ENCODE results near the gene CD4.
A peak's percentile ranks its signal among the peaks of the same experiment; 100 is the strongest.
"Not testable (repeated sequence)": the region's sequence is repeated elsewhere in the genome, so short reads cannot be mapped to it uniquely, and the experiment has no call there.

CD4 gene

DNA sequence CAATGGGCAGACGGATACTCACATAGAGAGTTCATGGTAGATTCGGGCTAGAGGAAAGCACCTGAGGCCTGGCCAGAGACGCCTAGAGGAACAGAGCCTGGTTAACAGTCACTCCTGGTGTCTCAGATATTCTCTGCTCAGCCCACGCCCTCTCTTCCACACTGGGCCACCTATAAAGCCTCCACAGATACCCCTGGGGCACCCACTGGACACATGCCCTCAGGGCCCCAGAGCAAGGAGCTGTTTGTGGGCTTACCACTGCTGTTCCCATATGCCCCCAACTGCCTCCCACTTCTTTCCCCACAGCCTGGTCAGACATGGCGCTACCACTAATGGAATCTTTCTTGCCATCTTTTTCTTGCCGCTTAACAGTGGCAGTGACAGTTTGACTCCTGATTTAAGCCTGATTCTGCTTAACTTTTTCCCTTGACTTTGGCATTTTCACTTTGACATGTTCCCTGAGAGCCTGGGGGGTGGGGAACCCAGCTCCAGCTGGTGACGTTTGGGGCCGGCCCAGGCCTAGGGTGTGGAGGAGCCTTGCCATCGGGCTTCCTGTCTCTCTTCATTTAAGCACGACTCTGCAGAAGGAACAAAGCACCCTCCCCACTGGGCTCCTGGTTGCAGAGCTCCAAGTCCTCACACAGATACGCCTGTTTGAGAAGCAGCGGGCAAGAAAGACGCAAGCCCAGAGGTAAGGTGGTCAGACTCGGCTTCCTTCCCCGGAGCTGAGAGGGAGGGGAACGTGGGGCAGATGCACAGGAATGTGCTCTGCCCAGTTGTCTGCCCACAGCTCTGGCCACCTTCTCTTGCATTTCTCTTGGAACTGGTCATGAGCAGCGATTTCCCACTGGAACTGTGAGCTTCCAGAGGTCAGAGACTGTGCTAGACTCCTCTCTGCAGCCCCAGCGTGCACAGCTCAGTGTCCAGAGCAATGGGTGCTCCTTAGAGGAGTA lies at the start of gene CD4:
Gene CD4, plus strand, starts transcription at position 557 of the 953 bp plus-strand sequence. CDS start 10,611 bp downstream, outside the sequence.
- DNase-seq (ENCODE audit: low read depth) = no peak

DNA sequence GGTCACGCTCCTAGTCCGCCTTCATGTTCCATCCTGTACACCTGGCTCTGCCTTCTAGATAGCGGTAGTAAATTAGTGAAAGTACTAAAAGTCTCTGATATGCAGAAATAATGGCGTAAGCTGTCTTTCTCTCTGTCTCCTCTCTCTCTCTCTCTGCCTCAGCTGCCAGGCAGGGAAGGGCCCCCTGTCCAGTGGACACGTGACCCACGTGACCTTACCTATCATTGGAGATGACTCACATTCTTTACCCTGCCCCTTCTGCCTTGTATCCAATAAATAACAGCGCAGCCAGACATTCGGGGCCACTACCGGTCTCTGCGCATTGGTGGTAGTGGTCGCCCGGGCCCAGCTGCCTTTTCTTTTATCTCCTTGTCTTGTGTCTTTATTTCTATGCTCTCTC lies 47.2 kb upstream of the CD4 start:
- not testable (repeated sequence) for DNase-seq (ENCODE audit: low read depth)

DNA sequence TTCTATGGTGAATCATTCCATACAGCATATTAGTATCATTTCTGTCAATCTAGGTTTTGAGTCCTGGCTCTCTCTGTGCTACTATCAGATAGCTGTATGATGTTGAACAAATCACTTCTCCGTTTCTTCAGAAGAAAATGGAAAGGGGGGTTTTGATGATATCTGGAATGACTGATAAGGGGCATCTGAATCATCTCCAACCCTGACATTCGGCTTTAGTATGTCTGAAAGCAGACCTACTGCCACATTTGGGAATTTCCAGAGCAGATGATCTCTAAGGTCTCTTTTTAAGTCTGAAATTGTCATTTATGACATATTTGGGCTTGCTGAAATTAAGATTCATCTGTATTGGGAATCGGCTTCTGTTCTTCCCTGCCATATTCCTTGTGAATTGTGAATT lies 46.5 kb upstream of the CD4 start:
- DNase-seq (ENCODE audit: low read depth) = no peak

DNA sequence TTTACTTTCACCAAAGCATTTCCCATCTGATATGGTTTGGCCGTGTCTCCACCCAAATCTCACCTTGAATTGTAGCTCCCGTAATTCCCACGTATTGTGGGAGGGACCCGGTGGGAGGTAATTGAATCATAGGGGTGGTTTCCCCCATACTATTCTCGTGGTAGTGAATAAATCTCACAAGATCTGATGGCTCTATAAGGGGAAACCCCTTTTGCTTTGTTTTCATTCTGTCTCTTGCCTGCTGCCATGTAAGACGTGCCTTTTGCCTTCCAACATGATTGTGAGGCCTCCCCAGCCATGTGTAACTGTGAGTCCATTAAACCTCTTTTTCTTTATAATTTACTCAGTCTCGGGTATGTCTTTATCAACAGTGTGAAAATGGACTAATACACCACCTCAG lies 46.0 kb upstream of the CD4 start:
- DNase-seq (ENCODE audit: low read depth) = not testable (repeated sequence)

DNA sequence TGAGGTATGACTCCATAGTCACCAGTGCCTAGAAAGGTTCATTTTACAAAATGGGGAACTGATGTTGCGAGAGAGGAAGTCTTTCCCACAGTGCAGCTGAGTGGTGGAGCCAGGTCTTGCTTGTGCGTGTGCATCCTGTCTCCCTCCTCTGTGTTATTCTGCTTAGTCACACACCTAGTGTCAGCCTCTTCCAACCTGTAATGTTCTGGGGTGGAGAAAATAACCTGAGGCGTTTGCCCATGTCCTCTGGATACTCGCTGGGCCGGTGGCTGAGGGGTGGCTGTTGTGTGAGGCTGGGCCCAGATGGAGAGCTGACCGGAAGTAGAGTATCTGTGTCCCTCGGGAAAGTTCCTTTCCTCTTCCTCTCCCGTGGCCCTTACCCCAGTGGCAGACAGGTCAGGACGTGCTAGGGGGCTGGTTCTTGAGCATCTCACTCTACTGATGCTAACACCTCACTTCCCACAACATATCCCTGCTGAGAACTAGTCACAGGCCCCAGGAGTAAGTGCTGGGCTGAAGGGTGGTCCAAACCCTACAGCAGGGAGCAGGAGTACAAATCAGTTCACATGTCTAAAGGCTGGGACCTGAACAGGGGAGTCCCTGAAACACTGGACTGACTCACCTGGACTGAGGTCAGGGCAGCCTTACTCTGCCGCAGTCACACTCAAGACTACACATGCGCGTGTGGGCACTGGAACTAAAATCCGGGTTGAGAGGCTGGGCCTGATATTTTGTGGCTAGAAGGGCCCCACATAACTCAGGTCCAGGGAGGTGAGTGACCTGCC lies 43.4 kb upstream of the CD4 start:
- no peak for DNase-seq (ENCODE audit: low read depth)

DNA sequence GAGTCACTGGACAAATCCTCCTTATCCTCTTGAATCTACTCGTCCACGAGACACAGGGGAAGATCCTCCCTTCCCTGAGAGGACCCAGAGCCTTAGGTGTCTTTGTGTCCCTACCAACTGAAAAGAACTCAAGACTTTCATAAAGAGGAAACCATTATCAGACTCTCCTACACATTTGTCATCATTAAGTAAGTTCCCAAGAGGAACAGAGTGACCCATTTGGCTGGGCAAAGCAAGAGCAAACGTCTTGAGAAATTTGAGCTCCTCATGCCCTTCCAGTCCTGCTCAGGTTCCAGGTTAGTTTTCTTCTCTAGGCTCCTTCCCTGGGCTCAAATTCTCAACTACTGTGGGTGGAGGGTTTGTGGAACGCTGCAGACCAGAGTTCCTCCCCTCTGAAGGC lies 42.1 kb upstream of the CD4 start:
- no peak for DNase-seq (ENCODE audit: low read depth)

DNA sequence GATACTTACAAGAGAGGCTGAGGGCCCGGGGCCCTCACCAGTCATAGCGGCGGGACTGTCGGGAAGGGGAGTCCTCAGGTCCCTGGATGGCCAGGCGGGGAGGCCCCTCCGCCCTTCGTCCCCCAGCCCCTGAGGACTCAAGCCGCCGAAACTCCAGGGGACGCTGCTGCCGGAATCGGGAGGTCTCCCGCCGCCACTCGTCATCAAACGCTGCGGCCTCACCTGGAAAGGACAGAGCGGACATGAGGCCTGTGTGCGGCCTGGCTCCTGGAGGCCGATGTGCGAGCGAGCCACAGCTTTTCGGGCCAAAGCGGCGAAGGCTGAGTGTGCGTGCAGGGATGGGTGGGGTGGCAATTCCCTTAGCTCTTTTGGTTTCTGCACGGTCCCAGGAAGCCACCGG lies 40.6 kb upstream of the CD4 start:
- no peak for DNase-seq (ENCODE audit: low read depth)

DNA sequence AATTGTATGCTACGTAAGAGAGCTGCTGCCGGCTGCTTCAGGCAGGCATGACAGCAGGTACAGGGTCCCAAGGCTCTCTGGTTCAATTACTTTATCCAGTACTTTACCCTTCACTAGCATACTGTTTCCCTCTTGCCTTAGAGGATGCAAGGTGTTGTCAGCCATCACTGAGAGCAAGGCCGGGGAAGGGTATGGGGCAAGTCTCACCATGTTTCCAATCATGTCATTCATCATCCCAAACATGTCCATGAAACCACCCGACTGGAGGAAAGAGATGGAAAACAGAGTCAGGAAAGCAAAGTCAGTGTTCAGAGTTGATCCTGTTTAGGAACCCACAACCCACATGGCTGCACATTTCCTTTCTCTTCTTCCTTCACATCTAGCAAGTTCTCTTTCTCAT lies 38.8 kb upstream of the CD4 start:
- no peak for DNase-seq (ENCODE audit: low read depth)

DNA sequence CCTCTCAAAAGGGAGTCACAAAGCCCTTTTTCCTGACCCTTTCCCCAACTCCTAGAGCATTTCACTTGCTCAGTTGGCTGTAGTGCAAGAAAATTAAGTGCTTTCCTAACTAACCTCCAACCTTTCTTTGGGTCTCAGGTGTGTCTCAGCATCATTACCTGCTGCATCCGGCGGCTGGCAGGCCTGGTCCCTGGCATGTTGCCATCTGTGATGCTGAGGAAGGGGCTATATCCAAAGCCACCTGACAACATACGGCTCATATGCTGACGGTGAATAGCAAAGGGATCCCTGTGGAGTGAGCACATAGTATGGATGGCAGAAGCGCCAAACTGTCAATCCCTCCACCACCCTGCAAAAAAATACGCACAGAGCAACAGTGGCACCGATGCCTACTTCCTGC lies 37.6 kb upstream of the CD4 start:
- no peak for DNase-seq (ENCODE audit: low read depth)

DNA sequence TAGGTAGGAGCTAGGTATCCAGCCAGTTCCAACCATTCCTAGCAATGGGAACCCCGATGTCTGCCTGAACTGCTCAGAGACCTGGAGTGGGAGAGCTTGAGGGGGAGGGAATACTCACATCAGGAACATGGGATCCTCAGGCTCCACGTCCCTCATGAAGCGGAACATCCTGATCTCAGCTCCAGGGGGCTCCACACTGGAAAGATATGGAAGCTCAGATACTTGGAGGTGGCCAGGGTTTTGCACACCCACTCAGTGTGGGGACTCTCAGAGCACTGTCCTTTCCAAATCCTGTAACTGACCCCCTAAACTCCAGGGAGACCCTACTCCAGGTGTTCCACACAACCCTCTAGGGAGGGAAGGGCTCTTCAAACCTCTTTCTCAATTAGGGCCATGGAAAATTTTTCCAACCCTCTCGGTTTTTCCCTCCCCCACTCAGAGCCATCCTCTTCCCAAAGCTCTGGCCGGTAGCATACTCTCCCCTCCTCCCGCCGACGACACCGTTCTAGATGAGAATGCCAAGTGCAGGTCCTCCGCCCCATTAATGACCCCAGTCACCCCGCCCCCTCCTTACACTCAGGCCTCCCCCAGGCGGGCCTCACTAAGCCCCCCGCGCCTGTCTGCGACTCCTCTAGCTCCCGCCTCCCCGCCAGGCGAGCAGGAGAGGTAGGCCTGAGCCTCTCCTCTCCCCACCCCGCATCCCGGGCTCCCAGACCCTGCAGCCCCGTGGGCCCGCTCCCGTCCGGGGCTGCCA lies 37.0 kb upstream of the CD4 start:
- DNase-seq (ENCODE audit: low read depth) = peak; percentile 14

DNA sequence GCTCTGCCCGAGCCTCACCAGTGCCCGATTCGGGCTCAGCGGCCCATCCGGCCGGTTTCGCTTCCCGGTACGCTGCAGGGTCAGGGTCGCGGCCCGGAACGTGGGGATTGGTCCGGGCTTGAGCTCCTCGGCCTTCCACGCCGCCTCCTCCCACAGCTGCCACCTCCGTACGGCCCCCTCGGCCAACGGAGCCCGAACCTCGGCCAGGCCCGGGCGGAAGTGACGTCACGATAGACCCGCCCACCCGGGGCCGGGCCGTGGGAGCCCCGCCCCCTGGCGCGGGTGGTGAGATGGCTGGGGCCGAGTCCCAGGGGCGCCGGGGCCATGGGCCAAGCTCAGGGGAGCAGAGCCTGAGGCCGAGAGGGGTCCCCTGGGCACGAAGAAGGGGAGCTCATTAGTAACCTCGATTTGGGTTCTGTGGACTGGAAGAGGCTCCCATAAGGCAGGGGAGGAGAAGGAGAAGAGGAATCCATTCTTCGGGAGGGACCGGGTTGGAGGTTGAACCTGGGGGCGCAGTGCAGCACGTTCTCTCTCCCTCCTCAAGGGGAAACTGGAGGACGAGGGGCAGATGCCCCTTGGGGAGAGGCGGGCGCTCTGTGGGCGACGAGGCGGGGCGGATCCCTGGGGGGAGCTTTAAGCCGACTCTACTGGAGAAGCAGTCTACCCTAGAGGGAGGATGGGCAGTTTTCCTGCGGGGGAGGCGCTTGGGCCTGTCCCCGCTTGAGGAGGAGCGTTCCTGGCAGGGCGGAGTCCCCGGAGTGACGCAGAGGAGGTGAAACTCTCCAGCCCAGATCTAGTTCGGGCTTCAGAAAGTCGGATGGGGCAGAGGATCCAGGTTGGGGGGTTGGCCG lies 36.2 kb upstream of the CD4 start, which contains the start of gene MLF2:
Gene MLF2, minus strand, starts transcription at position 221 of the 851 bp plus-strand sequence. CDS start 807 bp downstream, outside the sequence.
- peak; percentile 98 for DNase-seq (ENCODE audit: low read depth)

DNA sequence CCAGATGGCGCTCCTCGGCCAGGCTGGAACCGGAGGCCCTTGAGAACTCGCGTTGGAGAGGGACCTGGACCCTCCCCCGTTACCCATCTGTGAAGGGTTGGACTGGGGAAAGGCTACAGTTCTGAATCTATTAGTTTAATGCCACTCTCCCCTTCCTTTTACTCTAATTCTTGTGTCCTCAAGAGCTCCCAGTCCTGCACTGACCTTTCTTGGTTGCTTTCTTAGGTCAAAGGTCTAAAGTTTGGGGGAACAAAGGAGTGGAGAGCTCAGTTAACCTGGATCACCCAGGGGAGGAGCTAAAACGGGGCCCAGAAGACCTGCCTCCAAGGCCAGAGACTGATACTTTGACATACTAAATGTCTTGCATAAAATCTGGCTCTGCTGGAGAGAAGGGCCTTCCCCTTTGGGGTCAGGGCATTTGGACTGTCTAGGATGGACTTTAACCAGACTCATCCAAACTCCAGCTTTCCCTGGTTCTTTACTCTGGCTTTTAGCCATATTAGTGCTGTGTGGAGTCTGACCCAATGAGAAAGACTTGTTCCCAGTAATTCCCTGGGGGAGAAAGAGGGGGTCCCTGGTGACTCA lies 35.5 kb upstream of the CD4 start:
- DNase-seq (ENCODE audit: low read depth) = no peak

DNA sequence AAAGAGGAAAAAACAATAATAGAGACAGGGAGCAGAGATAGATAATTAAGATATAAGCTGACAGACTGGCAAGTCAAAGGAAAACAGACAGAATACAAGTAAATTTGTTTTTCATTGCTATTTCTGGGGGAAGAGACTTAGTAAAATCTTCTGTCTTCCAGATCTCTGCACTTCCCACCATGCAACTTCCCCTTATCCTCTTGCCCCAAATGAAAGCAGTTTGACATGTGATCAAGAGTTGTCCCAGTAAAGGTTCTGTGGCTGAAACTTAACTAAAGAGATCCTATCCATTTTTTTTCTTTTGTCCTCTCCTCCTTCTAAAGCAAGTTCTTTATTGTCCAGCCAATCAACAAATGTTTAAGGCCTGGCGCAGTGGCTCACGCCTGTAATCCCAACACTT lies 34.9 kb upstream of the CD4 start:
- DNase-seq (ENCODE audit: low read depth) = no peak

DNA sequence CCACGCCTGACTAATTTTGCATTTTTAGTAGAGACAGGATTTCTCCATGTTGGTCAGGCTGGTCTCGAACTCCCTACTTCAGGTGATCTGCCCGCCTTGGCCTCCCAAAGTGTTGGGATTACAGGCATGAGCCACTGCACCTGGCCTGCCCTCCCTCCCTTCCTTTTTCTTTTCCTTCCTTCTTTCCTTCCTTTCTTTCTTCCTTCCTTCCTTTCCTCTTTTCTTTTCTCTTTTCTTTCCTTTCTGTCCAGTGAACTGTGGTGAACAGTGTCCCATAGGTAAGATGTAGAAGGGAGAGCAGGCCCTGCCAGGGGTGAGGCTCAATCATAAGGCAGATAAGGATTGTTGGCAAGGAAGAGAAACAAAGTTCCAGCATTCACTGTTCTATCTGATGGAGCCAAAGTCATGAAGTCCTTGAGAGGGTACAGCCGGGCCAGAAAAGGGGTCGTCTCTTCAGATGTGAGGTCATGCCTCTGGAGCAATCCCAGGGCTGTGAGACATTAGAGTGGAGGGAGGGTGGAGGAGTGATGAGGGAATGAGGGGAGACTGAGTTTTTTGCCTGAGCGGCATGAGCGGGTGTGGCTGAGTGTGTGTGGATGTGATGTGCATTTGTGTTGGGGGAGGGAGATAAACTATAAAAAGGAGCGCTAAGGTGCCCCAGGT lies 32.2 kb upstream of the CD4 start:
- no peak for DNase-seq (ENCODE audit: low read depth)

DNA sequence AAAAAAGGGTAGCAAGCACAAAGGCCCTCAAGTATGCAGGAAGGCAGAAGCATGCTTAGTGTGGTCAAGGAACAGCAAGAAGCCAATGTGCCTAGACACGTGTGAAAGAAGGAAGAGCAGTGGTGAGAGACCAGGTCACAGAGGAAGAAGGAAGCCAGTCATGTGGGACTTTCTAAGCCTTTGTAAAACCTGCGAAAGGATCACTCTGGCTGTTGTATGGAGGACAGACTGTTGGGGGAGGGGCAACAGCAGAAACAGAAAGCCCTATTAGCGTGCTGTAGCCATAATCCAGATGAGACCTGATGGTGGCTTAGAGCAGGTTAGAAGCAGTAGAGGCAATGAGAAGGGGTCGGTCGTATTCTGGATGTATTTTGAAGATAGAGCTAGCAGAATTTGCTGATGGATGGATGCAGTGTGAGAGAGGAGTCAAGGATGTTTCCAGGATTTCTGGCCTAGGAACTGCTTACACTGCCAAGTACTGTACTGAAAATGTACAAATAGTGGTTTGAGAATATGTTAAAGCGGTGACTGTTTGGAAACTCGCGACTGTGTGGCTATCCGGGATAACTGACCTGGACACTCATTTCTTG lies 30.7 kb upstream of the CD4 start:
- DNase-seq (ENCODE audit: low read depth) = no peak

DNA sequence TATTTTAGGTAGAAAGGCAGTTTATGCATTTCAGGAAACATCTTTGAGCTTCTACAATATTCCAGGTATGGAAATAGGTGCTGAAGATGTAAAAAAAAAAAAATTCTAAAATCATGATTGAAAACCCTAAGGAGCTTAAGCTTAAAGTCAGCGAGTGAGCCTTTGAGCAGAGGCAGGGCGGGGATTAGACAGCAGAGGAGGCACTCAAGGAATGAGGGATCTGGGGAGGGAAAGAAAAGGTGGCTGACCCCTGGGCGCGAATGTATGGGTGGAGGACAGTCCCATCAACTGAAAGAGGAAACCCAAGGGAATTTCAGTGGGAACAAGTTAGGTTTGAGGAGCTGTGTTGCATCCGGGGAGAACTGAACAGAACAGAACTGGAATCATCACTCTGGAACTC lies 29.6 kb upstream of the CD4 start:
- no peak for DNase-seq (ENCODE audit: low read depth)

DNA sequence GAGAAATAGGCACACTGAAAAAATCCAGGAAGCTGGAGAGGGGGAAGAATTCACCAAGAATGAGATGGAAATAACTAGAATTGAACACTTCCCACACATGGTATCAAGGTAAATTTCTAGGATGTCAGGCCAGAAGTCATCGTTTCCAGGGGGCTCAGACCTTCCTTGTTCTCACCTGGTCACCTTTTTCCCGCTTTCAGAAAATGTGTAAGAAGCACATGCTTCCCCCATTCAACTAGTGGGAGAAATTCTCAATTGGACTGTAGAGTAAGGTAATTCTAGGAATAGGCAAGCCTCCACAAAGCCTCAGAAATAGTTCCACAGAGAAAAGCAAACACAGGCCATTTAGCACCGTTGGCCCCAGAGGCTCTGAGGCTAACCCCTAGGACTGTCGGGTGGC lies 25.9 kb upstream of the CD4 start:
- no peak for DNase-seq (ENCODE audit: low read depth)

DNA sequence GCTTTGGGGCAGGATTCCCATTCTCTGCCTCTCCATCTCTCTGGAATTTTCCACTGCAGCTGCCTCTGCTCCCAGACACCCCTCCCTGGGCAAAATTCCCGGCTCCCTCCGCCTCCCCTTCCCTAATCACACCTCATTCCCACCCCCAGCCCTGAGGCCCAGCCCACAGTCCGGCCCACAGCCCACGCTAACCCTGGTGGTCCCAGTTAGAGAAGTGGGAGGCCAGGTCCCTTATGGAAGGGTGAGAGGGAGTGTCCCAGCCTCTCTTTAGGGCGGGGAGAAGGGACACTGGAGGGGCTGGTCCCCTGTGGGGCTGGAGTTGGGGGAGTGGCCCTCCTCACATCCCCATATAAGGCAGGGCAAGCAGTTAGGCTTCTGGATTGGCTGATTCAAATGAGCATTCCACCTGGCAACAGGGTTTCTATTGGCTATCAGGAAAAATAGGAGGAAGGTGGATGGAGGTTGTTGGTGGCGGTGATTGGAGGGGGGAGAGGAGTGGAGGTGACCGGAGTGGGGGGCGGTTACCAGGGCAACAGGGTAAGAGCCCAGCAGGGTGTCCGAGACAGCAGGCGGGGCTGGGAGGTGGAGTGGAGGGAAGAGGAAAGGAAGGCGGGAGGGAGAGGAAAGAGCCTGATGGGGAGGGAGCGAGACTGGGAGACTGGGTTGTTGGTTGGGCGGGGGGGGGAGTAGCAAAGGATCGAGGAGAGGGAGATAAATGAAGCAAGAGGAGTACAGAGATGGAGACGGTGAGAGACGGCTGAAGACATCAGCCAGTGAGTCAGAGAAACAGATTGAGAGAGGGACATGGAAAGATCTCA lies 25.1 kb upstream of the CD4 start:
- DNase-seq (ENCODE audit: low read depth) = peak; percentile 99

DNA sequence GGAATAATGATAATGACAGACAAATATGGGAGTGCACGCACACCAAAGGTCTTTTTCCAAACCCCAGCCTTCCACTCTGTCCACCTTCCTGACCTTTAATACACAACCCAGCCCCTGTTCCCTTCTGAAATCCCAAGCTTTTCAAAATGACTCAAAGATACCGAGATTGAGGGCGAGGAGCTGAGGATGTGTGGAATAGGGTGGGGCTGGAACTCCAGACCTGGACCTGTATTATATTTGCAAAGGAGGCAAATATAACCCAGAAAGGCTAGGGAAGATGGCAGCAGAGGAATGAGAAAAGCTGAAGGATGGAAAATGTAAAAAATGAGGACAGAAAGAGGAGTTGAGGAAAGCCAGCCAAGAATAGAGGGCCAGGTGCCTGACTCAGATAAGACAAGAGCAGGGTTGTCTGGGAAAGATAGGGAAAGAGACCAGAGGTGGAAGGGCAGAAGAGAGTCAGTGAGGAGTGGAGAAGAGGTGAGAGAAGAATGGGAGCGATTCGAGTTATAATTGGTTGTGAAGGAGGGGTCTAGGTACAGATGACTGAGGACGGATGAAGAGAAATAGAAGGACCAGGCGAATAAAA lies 24.2 kb upstream of the CD4 start:
- DNase-seq (ENCODE audit: low read depth) = no peak

All from HS-27A (cell line).